Fibroblast of lung (primary cell): ENCODE data around the gene PRMT7. TPM values are rescaled to one million over a fixed set of nuclear protein-coding genes. Genes with fewer than 3 reads are reported as not detected.

Source experiments
- DNase-seq, 2 donors: peaks; one replicate each; pipeline versions ENCODE4 v3.0.0 to v3.0.0-alpha.2; 2010; ENCODE audit warnings: low read depth in 2 of 2
- H2AFZ ChIP-seq: 2 replicates; pipeline ENCODE4 v1.5.1; 2012; ENCODE audit warnings: low read length, control low read depth, inconsistent platforms
- H3K27ac ChIP-seq: 2 replicates; pipeline ENCODE4 v1.5.1; 2011; ENCODE audit warnings: low read length, control low read depth; ENCODE audit not compliant: insufficient read depth
- H3K27me3 ChIP-seq: 2 replicates; pipeline ENCODE4 v1.5.1; 2011; ENCODE audit warnings: mild to moderate bottlenecking, low read length; ENCODE audit not compliant: control insufficient read depth, insufficient read depth
- H3K36me3 ChIP-seq: 2 replicates; pipeline ENCODE4 v1.5.1; 2011; ENCODE audit warnings: low read length; ENCODE audit not compliant: control insufficient read depth, insufficient read depth
- H3K4me1 ChIP-seq: 2 replicates; pipeline ENCODE4 v1.5.1; 2011; ENCODE audit warnings: low read length; ENCODE audit not compliant: control insufficient read depth, insufficient read depth; ENCODE audit errors: extremely low read depth
- H3K4me2 ChIP-seq: 2 replicates; pipeline ENCODE4 v1.5.1; 2011; ENCODE audit warnings: low read length, control low read depth; ENCODE audit not compliant: insufficient read depth; ENCODE audit errors: extremely low read depth
- H3K4me3 ChIP-seq, 4 experiments: fragments of 200-600 bp in 1 of 4; sonication (generic) in 1 of 4; replicated peaks in 1 of 4; 2 replicates each; pipeline ENCODE4 v1.5.1; 2011 to 2016; ENCODE audit warnings: low read length in 4 of 4, low read depth in 3 of 4, mild to moderate bottlenecking in 3 of 4, control low read depth in 2 of 4, inconsistent platforms in 1 of 4, mixed read lengths in 1 of 4; ENCODE audit not compliant: insufficient read depth in 1 of 4; ENCODE audit errors: control extremely low read depth in 1 of 4
- H3K79me2 ChIP-seq: 2 replicates; pipeline ENCODE4 v1.5.1; 2012; ENCODE audit warnings: mild to moderate bottlenecking, low read length, inconsistent platforms; ENCODE audit not compliant: control insufficient read depth, insufficient read depth
- H3K9ac ChIP-seq: 2 replicates; pipeline ENCODE4 v1.5.1; 2011; ENCODE audit warnings: mild to moderate bottlenecking, low read length, control low read depth; ENCODE audit not compliant: insufficient read depth
- H3K9me3 ChIP-seq: 2 replicates; pipeline ENCODE4 v1.5.1; 2012; ENCODE audit warnings: low read depth, low read length; ENCODE audit not compliant: control insufficient read depth, insufficient read depth
- H4K20me1 ChIP-seq: 2 replicates; pipeline ENCODE4 v1.5.1; 2011; ENCODE audit warnings: low read length; ENCODE audit not compliant: control insufficient read depth, insufficient read depth; ENCODE audit errors: extremely low read depth
- EZH2 ChIP-seq: IDR thresholded peaks from 2 replicates; pipeline ENCODE4 v1.5.1; 2012; ENCODE audit warnings: low read length, control low read depth, mild to moderate bottlenecking; ENCODE audit errors: missing control alignments
- polyA plus RNA-seq, 2 donors: library from polyadenylated mRNA; depleted of rRNA in 1 of 2; stranded (reverse) in 1 of 2; unstranded in 1 of 2; fragments of >200 nt; gene quantifications; 2 replicates each; pipeline ENCODE4 v1.2.1, GENCODE V29; 2011 to 2012; ENCODE audit warnings: missing spikeins in 1 of 2
- total RNA-seq: library from RNA; depleted of rRNA; stranded (reverse); fragments of >200 nt; gene quantifications from 2 replicates; pipeline ENCODE4 v1.2.1, GENCODE V29; 2014
- TF ChIP-seq, protein P1 (sequence below), 2 donors: IDR thresholded peaks in 1 of 2; conservative IDR thresholded peaks in 1 of 2; 1 replicate in 1 of 2; 2 replicates in 1 of 2; pipeline ENCODE4 v1.5.1; 2011 to 2012; ENCODE audit warnings: low read length in 2 of 2, control low read depth in 1 of 2, inconsistent platforms in 1 of 2, low read depth in 1 of 2, mild to moderate bottlenecking in 1 of 2

Gene PRMT7
- total and polyA plus RNA-seq, 2 donors (not counting 1 experiment from before 2014, with no cell fraction given), result 24.0 to 39.3 TPM

- Histone ChIP-seq H3K4me2 (no peak overlapping the region), H3K27ac (no peak overlapping the region), H4K20me1 (no peaks in the 10 kb centered on the region), H3K27me3 (peaks cover 12% of the 10 kb centered on the region), H3K9me3 (no peaks in the 10 kb centered on the region), H3K9ac (no peak overlapping the region), H3K79me2 (no peaks in the 10 kb centered on the region), H3K4me1 (no peaks in the 10 kb centered on the region), H2AFZ (no peak overlapping the region), H3K4me3 (no peak overlapping the region), H3K36me3 (no peaks in the 10 kb centered on the region)
- no peak for DNase-seq
- TF ChIP-seq, protein P1, sequence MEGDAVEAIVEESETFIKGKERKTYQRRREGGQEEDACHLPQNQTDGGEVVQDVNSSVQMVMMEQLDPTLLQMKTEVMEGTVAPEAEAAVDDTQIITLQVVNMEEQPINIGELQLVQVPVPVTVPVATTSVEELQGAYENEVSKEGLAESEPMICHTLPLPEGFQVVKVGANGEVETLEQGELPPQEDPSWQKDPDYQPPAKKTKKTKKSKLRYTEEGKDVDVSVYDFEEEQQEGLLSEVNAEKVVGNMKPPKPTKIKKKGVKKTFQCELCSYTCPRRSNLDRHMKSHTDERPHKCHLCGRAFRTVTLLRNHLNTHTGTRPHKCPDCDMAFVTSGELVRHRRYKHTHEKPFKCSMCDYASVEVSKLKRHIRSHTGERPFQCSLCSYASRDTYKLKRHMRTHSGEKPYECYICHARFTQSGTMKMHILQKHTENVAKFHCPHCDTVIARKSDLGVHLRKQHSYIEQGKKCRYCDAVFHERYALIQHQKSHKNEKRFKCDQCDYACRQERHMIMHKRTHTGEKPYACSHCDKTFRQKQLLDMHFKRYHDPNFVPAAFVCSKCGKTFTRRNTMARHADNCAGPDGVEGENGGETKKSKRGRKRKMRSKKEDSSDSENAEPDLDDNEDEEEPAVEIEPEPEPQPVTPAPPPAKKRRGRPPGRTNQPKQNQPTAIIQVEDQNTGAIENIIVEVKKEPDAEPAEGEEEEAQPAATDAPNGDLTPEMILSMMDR (conservative IDR thresholded peaks at IDR 0.05 in 1 of 2, IDR thresholded peaks at IDR 0.05 in 1 of 2; ENCODE audit: low read depth in 1 of 2, low read length in 2 of 2), result no peak
- no peak for TF ChIP-seq EZH2
Measured at GRCh38 chr16:68379472-68380347, 68.9 kb downstream of the PRMT7 start.

DNA sequence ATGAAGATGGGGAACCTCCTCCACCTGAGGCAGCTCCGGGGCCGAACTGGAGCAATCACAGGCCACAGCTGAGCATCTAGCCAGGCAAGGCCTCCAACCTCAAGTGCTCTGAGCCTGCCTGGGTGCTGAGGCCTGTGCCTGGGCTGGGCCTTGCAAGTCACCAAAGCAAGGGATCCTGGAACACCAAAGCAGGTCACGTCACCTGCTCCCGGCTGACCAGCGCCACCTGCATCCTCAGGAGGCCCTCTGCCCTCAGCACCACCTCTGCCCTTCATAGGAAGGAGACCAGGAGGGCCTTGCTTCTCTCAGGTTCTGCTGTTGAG lies 69.5 kb downstream of the PRMT7 start:
- Histone ChIP-seq H3K9ac (no peak overlapping the region), H3K36me3 (no peaks in the 10 kb centered on the region), H3K27ac (no peak overlapping the region), H3K27me3 (peaks cover 12% of the 10 kb centered on the region), H3K79me2 (no peaks in the 10 kb centered on the region), H3K4me1 (no peaks in the 10 kb centered on the region), H4K20me1 (no peaks in the 10 kb centered on the region), H3K4me2 (no peak overlapping the region), H3K4me3 (no peak overlapping the region), H3K9me3 (no peaks in the 10 kb centered on the region), H2AFZ (no peak overlapping the region)
- TF ChIP-seq, protein P1 (conservative IDR thresholded peaks at IDR 0.05 in 1 of 2, IDR thresholded peaks at IDR 0.05 in 1 of 2; ENCODE audit: low read depth in 1 of 2, low read length in 2 of 2), result no peak
- no peak for TF ChIP-seq EZH2
- DNase-seq, result no peak

GRCh38 chr16:68380676-68381362 lies 70.0 kb downstream of the PRMT7 start:
- DNase-seq, result no peak
- H3K27ac ChIP-seq, result no peak overlapping the region
- H3K9ac ChIP-seq, result no peak overlapping the region
- no peak overlapping the region for H3K4me2 ChIP-seq
- no peaks in the 10 kb centered on the region for H3K79me2 ChIP-seq
- no peak overlapping the region for H2AFZ ChIP-seq
- H4K20me1 ChIP-seq, result no peaks in the 10 kb centered on the region
- peaks cover 12% of the 10 kb centered on the region for H3K27me3 ChIP-seq
- H3K4me3 ChIP-seq, result no peak overlapping the region
- TF ChIP-seq EZH2, result no peak
- TF ChIP-seq, protein P1 (conservative IDR thresholded peaks at IDR 0.05 in 1 of 2, IDR thresholded peaks at IDR 0.05 in 1 of 2; ENCODE audit: low read depth in 1 of 2, low read length in 2 of 2), result no peak
- no peaks in the 10 kb centered on the region for H3K4me1 ChIP-seq
- H3K36me3 ChIP-seq, result no peaks in the 10 kb centered on the region
- no peaks in the 10 kb centered on the region for H3K9me3 ChIP-seq
